HEK293 (cell line): ENCODE results near the gene KBTBD8.

Source experiments
- GFI1B ChIP-seq: fragments of 450-650 bp; formaldehyde crosslinking; IDR thresholded peaks from 2 replicates; pipeline ENCODE4 v1.5.1; 2016; ENCODE audit warnings: missing biosample characterization, missing genetic modification characterization
- KLF17 ChIP-seq: fragments of 450-650 bp; formaldehyde crosslinking; IDR thresholded peaks from 2 replicates; pipeline ENCODE4 v1.5.1; 2016; ENCODE audit warnings: missing biosample characterization, missing genetic modification characterization
- MZF1 ChIP-seq: fragments of 450-650 bp; formaldehyde crosslinking; IDR thresholded peaks from 2 replicates; pipeline ENCODE4 v1.5.1; 2017; ENCODE audit warnings: missing biosample characterization, missing genetic modification characterization, borderline replicate concordance
- RBAK ChIP-seq: fragments of 450-650 bp; formaldehyde crosslinking; IDR thresholded peaks from 2 replicates; pipeline ENCODE4 v1.5.1; 2016; ENCODE audit warnings: missing biosample characterization, missing genetic modification characterization
- SCRT1 ChIP-seq: fragments of 450-650 bp; formaldehyde crosslinking; IDR thresholded peaks from 2 replicates; pipeline ENCODE4 v1.5.1; 2016; ENCODE audit warnings: missing biosample characterization, missing genetic modification characterization, borderline replicate concordance
- ZNF112 ChIP-seq: fragments of 450-650 bp; formaldehyde crosslinking; IDR thresholded peaks from 2 replicates; pipeline ENCODE4 v1.5.0; 2017; ENCODE audit warnings: missing biosample characterization, missing genetic modification characterization
- ZNF138 ChIP-seq: fragments of 450-650 bp; formaldehyde crosslinking; IDR thresholded peaks from 2 replicates; pipeline ENCODE4 v1.5.1; 2016; ENCODE audit warnings: missing biosample characterization, missing genetic modification characterization, borderline replicate concordance
- ZNF157 ChIP-seq: fragments of 450-650 bp; formaldehyde crosslinking; IDR thresholded peaks from 2 replicates; pipeline ENCODE4 v1.5.1; 2016; ENCODE audit warnings: missing biosample characterization, missing genetic modification characterization
- ZNF214 ChIP-seq: fragments of 450-650 bp; formaldehyde crosslinking; IDR thresholded peaks from 2 replicates; pipeline ENCODE4 v1.5.1; 2017; ENCODE audit warnings: missing biosample characterization, mild to moderate bottlenecking, missing genetic modification characterization, borderline replicate concordance
- ZNF23 ChIP-seq: fragments of 450-650 bp; formaldehyde crosslinking; IDR thresholded peaks from 2 replicates; pipeline ENCODE4 v1.5.1; 2016; ENCODE audit warnings: missing biosample characterization, missing genetic modification characterization, borderline replicate concordance
- ZNF248 ChIP-seq: fragments of 450-650 bp; formaldehyde crosslinking; IDR thresholded peaks from 2 replicates; pipeline ENCODE4 v1.5.1; 2017; ENCODE audit warnings: missing biosample characterization, missing genetic modification characterization
- ZNF311 ChIP-seq: fragments of 450-650 bp; formaldehyde crosslinking; IDR thresholded peaks from 2 replicates; pipeline ENCODE4 v1.5.1; 2017; ENCODE audit warnings: missing biosample characterization, missing genetic modification characterization, borderline replicate concordance
- ZNF501 ChIP-seq: fragments of 450-650 bp; formaldehyde crosslinking; IDR thresholded peaks from 2 replicates; pipeline ENCODE4 v1.5.1; 2016; ENCODE audit warnings: missing biosample characterization, missing genetic modification characterization
- ZNF514 ChIP-seq: fragments of 450-650 bp; formaldehyde crosslinking; IDR thresholded peaks from 2 replicates; pipeline ENCODE4 v1.5.1; 2016; ENCODE audit warnings: missing biosample characterization, missing genetic modification characterization
- ZNF600 ChIP-seq: fragments of 450-650 bp; formaldehyde crosslinking; IDR thresholded peaks from 2 replicates; pipeline ENCODE4 v1.5.1; 2016; ENCODE audit warnings: missing biosample characterization, missing genetic modification characterization
- ZNF623 ChIP-seq: fragments of 450-650 bp; formaldehyde crosslinking; IDR thresholded peaks from 2 replicates; pipeline ENCODE4 v1.5.1; 2016; ENCODE audit warnings: missing biosample characterization, missing genetic modification characterization
- ZNF624 ChIP-seq: fragments of 450-650 bp; formaldehyde crosslinking; IDR thresholded peaks from 2 replicates; pipeline ENCODE4 v1.5.1; 2017; ENCODE audit warnings: missing biosample characterization, missing genetic modification characterization
- ZNF629 ChIP-seq: fragments of 450-650 bp; formaldehyde crosslinking; IDR thresholded peaks from 2 replicates; pipeline ENCODE4 v1.5.1; 2017; ENCODE audit warnings: missing biosample characterization, missing genetic modification characterization
- ZNF660 ChIP-seq: fragments of 450-650 bp; IDR thresholded peaks from 2 replicates; pipeline ENCODE4 v1.5.1; 2018; ENCODE audit warnings: missing biosample characterization, mild to moderate bottlenecking, missing genetic modification characterization
- ZSCAN18 ChIP-seq: fragments of 450-650 bp; formaldehyde crosslinking; IDR thresholded peaks from 2 replicates; pipeline ENCODE4 v1.5.1; 2016; ENCODE audit warnings: missing biosample characterization, missing genetic modification characterization
- TF ChIP-seq, protein P1 (sequence below): fragments of 450-650 bp; formaldehyde crosslinking; conservative IDR thresholded peaks from 2 replicates; pipeline ENCODE4 v1.5.1; 2016; ENCODE audit warnings: low read depth, missing biosample characterization, missing genetic modification characterization
- TF ChIP-seq, protein P2 (sequence below): fragments of 450-650 bp; formaldehyde crosslinking; IDR thresholded peaks from 2 replicates; pipeline ENCODE4 v1.5.1; 2016; ENCODE audit warnings: missing biosample characterization, missing genetic modification characterization
- TF ChIP-seq, protein P3 (sequence below): fragments of 450-650 bp; formaldehyde crosslinking; IDR thresholded peaks from 2 replicates; pipeline ENCODE4 v1.5.1; 2016; ENCODE audit warnings: missing biosample characterization, missing genetic modification characterization
- TF ChIP-seq, protein P4 (sequence below): fragments of 450-650 bp; formaldehyde crosslinking; IDR thresholded peaks from 2 replicates; pipeline ENCODE4 v1.5.1; 2016; ENCODE audit warnings: missing biosample characterization, missing genetic modification characterization

The KBTBD8 gene

DNA sequence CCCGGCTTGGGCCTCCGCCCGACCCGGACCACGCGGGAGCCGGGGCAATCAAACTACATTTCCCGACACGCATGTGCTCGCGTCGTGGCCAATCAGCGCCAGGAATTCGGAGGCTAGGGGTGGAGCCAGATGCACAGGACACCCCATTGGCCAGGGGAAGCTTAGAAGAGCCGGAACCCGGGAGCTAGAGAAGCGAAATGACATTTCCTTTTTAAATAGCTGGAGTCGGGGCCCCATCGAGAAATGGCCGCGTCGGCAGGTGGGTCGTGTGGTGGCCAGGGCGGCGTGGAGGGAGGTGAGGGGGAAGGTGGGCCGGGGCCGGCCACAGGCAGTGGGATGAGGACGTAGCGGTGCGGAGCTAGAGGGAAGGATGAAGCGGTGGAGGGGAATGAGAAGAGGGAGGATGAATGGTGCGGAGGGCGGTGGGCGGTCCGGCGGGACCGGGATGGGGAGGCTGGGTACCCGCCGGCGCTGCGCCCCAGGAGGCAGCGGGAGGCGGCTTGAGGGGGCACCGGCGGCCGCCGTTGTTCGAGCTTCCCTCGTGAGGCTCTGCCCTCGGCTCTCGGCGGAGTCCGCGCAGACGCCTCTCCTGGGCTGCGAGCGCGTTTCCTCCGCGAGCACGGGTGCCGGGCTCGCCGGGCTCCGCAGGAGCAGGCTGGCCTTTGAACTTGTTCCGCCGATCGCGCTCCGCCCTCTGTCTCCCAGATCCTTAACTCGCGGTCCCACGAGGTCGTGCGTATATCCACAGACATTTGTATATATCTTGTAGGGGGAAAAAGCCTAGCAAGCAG lies at the start of gene KBTBD8 (continued):
- TF ChIP-seq ZNF514 (tag by site-specific recombination) (no peak), ZNF23 (tag by site-specific recombination) (no peak), SCRT1 (no peak), RBAK (tag by site-specific recombination) (no peak), ZNF501 (tag by site-specific recombination) (peak; percentile 55), KLF17 (tag by site-specific recombination) (no peak), ZNF629 (tag by site-specific recombination) (peak; percentile 10; the same call in 1 of the 2 replicates), ZNF623 (tag by site-specific recombination) (no peak), ZNF248 (tag by site-specific recombination) (no peak), ZNF214 (tag by site-specific recombination) (no peak), ZNF311 (no peak), ZNF138 (no peak), ZNF600 (tag by site-specific recombination) (peak; percentile 43; the same call in 1 of the 2 replicates), GFI1B (no peak), ZNF157 (no peak), ZSCAN18 (tag by site-specific recombination) (no peak), ZNF660 (no peak), ZNF112 (tag by site-specific recombination) (no peak), ZNF624 (tag by site-specific recombination) (no peak), MZF1 (no peak)
- TF ChIP-seq, protein P1, sequence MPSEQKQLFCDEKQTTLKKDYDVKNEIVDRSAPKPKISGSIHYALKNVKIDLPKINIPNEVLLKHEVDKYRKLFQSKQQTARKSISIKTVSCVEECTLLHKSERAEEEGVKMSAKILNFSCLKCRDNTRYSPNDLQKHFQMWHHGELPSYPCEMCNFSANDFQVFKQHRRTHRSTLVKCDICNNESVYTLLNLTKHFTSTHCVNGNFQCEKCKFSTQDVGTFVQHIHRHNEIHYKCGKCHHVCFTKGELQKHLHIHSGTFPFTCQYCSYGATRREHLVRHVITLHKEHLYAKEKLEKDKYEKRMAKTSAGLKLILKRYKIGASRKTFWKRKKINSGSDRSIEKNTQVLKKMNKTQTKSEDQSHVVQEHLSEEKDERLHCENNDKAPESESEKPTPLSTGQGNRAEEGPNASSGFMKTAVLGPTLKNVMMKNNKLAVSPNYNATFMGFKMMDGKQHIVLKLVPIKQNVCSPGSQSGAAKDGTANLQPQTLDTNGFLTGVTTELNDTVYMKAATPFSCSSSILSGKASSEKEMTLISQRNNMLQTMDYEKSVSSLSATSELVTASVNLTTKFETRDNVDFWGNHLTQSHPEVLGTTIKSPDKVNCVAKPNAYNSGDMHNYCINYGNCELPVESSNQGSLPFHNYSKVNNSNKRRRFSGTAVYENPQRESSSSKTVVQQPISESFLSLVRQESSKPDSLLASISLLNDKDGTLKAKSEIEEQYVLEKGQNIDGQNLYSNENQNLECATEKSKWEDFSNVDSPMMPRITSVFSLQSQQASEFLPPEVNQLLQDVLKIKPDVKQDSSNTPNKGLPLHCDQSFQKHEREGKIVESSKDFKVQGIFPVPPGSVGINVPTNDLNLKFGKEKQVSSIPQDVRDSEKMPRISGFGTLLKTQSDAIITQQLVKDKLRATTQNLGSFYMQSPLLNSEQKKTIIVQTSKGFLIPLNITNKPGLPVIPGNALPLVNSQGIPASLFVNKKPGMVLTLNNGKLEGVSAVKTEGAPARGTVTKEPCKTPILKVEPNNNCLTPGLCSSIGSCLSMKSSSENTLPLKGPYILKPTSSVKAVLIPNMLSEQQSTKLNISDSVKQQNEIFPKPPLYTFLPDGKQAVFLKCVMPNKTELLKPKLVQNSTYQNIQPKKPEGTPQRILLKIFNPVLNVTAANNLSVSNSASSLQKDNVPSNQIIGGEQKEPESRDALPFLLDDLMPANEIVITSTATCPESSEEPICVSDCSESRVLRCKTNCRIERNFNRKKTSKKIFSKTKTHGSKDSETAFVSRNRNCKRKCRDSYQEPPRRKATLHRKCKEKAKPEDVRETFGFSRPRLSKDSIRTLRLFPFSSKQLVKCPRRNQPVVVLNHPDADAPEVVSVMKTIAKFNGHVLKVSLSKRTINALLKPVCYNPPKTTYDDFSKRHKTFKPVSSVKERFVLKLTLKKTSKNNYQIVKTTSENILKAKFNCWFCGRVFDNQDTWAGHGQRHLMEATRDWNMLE = no peak
- TF ChIP-seq, protein P2, sequence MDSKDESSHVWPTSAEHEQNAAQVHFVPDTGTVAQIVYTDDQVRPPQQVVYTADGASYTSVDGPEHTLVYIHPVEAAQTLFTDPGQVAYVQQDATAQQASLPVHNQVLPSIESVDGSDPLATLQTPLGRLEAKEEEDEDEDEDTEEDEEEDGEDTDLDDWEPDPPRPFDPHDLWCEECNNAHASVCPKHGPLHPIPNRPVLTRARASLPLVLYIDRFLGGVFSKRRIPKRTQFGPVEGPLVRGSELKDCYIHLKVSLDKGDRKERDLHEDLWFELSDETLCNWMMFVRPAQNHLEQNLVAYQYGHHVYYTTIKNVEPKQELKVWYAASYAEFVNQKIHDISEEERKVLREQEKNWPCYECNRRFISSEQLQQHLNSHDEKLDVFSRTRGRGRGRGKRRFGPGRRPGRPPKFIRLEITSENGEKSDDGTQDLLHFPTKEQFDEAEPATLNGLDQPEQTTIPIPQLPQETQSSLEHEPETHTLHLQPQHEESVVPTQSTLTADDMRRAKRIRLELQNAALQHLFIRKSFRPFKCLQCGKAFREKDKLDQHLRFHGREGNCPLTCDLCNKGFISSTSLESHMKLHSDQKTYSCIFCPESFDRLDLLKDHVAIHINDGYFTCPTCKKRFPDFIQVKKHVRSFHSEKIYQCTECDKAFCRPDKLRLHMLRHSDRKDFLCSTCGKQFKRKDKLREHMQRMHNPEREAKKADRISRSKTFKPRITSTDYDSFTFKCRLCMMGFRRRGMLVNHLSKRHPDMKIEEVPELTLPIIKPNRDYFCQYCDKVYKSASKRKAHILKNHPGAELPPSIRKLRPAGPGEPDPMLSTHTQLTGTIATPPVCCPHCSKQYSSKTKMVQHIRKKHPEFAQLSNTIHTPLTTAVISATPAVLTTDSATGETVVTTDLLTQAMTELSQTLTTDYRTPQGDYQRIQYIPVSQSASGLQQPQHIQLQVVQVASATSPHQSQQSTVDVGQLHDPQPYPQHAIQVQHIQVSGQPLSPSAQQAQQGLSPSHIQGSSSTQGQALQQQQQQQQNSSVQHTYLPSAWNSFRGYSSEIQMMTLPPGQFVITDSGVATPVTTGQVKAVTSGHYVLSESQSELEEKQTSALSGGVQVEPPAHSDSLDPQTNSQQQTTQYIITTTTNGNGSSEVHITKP (tag by site-specific recombination) = no peak
- TF ChIP-seq, protein P3, sequence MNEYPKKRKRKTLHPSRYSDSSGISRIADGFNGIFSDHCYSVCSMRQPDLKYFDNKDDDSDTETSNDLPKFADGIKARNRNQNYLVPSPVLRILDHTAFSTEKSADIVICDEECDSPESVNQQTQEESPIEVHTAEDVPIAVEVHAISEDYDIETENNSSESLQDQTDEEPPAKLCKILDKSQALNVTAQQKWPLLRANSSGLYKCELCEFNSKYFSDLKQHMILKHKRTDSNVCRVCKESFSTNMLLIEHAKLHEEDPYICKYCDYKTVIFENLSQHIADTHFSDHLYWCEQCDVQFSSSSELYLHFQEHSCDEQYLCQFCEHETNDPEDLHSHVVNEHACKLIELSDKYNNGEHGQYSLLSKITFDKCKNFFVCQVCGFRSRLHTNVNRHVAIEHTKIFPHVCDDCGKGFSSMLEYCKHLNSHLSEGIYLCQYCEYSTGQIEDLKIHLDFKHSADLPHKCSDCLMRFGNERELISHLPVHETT (tag by site-specific recombination) = no peak
- TF ChIP-seq, protein P4, sequence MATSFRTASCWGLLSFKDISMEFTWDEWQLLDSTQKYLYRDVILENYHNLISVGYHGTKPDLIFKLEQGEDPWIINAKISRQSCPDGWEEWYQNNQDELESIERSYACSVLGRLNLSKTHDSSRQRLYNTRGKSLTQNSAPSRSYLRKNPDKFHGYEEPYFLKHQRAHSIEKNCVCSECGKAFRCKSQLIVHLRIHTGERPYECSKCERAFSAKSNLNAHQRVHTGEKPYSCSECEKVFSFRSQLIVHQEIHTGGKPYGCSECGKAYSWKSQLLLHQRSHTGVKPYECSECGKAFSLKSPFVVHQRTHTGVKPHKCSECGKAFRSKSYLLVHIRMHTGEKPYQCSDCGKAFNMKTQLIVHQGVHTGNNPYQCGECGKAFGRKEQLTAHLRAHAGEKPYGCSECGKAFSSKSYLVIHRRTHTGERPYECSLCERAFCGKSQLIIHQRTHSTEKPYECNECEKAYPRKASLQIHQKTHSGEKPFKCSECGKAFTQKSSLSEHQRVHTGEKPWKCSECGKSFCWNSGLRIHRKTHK (tag by site-specific recombination) = no peak
